IMR-90 (cell line): Measurements from ENCODE around the gene BTD. TPM values are rescaled to one million over a fixed set of nuclear protein-coding genes. Genes with fewer than 3 reads are reported as not detected.

Experiments used
- ATAC-seq: fragments of 200-7000 bp; cut with Tn5 transposase; 2 replicates; pipeline ENCODE4 v1.9.1; 2020; ENCODE audit warnings: low read depth, mild to moderate bottlenecking, moderate library complexity
- BruUV-seq: library from RNA; stranded (reverse); fragments of 400-500 nt; replicated peaks from 2 replicates; lab custom pipeline; 2021; lab: Mats Ljungman, UMichigan
- CTCF ChIA-PET: fragments of 300-600 bp; formaldehyde crosslinking; extraction: SDS; loops from one replicate; lab custom pipeline; 2021; ENCODE audit warnings: antibody characterized with exemption; lab: Yijun Ruan, JAX
- POLR2A ChIA-PET: fragments of 300-600 bp; sonication (Branson Sonifier 250); formaldehyde crosslinking; loops from one replicate; lab custom pipeline; 2022; ENCODE audit warnings: antibody characterized with exemption; ENCODE audit not compliant: unreplicated experiment; lab: Charles Lee
- DNase-seq: peaks from one replicate; pipeline ENCODE4 v3.0.0; 2013
- H2AFZ ChIP-seq: replicated peaks from 2 replicates; pipeline ENCODE3; 2013; ENCODE audit warnings: low read length, mild to moderate bottlenecking; ENCODE audit not compliant: poor library complexity
- H2AK5ac ChIP-seq: 2 replicates; pipeline ENCODE4 v1.6.1; 2013; ENCODE audit warnings: low read depth, low read length, inconsistent platforms
- H2AK9ac ChIP-seq: replicated peaks from 2 replicates; pipeline ENCODE3; 2013; ENCODE audit warnings: mild to moderate bottlenecking, low read depth, low read length, moderate library complexity; ENCODE audit not compliant: poor library complexity
- H2BK120ac ChIP-seq: 2 replicates; pipeline ENCODE4 v1.6.1; 2013; ENCODE audit warnings: low read depth, low read length, inconsistent platforms
- H2BK15ac ChIP-seq: 3 replicates; pipeline ENCODE4 v1.6.1; 2013; ENCODE audit warnings: low read depth, low read length, inconsistent platforms
- H2BK20ac ChIP-seq: 2 replicates; pipeline ENCODE4 v1.6.1; 2013; ENCODE audit warnings: low read depth, mild to moderate bottlenecking, inconsistent platforms, low read length, moderate library complexity
- H2BK5ac ChIP-seq: 2 replicates; pipeline ENCODE4 v1.6.1; 2013; ENCODE audit warnings: mild to moderate bottlenecking, low read depth, low read length, inconsistent platforms; ENCODE audit not compliant: poor library complexity, severe bottlenecking
- H3K14ac ChIP-seq: replicated peaks from 2 replicates; pipeline ENCODE4 v1.6.1; 2013; ENCODE audit warnings: low read depth, low read length, inconsistent platforms
- H3K18ac ChIP-seq: 2 replicates; pipeline ENCODE4 v1.6.1; 2013; ENCODE audit warnings: low read depth, low read length, control low read depth
- H3K23ac ChIP-seq: 2 replicates; pipeline ENCODE4 v1.6.1; 2013; ENCODE audit warnings: low read depth, low read length, inconsistent platforms
- H3K27ac ChIP-seq: 2 replicates; pipeline ENCODE4 v1.5.1; 2013; ENCODE audit warnings: mild to moderate bottlenecking, control low read depth, low read length; ENCODE audit not compliant: insufficient read depth
- H3K27me3 ChIP-seq: 2 replicates; pipeline ENCODE4 v1.6.1; 2013; ENCODE audit warnings: low read length; ENCODE audit not compliant: control insufficient read depth, insufficient read depth
- H3K36me3 ChIP-seq: 2 replicates; pipeline ENCODE4 v1.6.1; 2013; ENCODE audit warnings: low read length, mixed read lengths; ENCODE audit not compliant: control insufficient read depth, insufficient read depth
- H3K4ac ChIP-seq: 2 replicates; pipeline ENCODE4 v1.6.1; 2013; ENCODE audit warnings: low read depth, low read length, inconsistent platforms
- H3K4me1 ChIP-seq: 2 replicates; pipeline ENCODE4 v1.6.1; 2013; ENCODE audit warnings: low read length, mixed read lengths; ENCODE audit not compliant: control insufficient read depth, insufficient read depth
- H3K4me2 ChIP-seq: 2 replicates; pipeline ENCODE4 v1.6.1; 2013; ENCODE audit warnings: low read depth, mild to moderate bottlenecking, control low read depth, low read length, moderate library complexity
- H3K4me3 ChIP-seq: 2 replicates; pipeline ENCODE4 v1.5.1; 2013; ENCODE audit warnings: low read depth, mild to moderate bottlenecking, control low read depth, low read length, moderate library complexity; ENCODE audit not compliant: insufficient read depth
- H3K56ac ChIP-seq: 2 replicates; pipeline ENCODE4 v1.6.1; 2013; ENCODE audit warnings: low read length, inconsistent platforms; ENCODE audit not compliant: insufficient read depth; ENCODE audit errors: extremely low read depth
- H3K79me1 ChIP-seq, 2 experiments: 2 replicates each; pipeline ENCODE4 v1.6.1; 2013; ENCODE audit warnings: low read length in 2 of 2, inconsistent platforms in 1 of 2, low read depth in 1 of 2
- H3K9ac ChIP-seq: 2 replicates; pipeline ENCODE4 v1.6.1; 2013; ENCODE audit warnings: low read depth, low read length, control low read depth
- H3K9me1 ChIP-seq: 2 replicates; pipeline ENCODE4 v1.6.1; 2013; ENCODE audit warnings: low read length, inconsistent platforms; ENCODE audit not compliant: insufficient read depth
- H3K9me3 ChIP-seq: 2 replicates; pipeline ENCODE4 v1.6.1; 2013; ENCODE audit warnings: low read length; ENCODE audit not compliant: control insufficient read depth, insufficient read depth
- H4K20me1 ChIP-seq: 2 replicates; pipeline ENCODE4 v1.6.1; 2013; ENCODE audit warnings: low read length, inconsistent platforms; ENCODE audit not compliant: insufficient read depth
- H4K5ac ChIP-seq: 2 replicates; pipeline ENCODE4 v1.6.1; 2013; ENCODE audit warnings: mild to moderate bottlenecking, low read depth, low read length, control low read depth
- H4K8ac ChIP-seq, 2 experiments: 2 replicates each; pipeline ENCODE4 v1.6.1; 2013; ENCODE audit warnings: low read depth in 2 of 2, low read length in 2 of 2, control low read depth in 1 of 2, inconsistent platforms in 1 of 2
- H4K91ac ChIP-seq: 2 replicates; pipeline ENCODE4 v1.6.1; 2013; ENCODE audit warnings: low read depth, low read length, inconsistent platforms; ENCODE audit not compliant: insufficient read depth
- BHLHE40 ChIP-seq: fragments of 150-350 bp; IDR thresholded peaks from 2 replicates; pipeline ENCODE4 v1.6.1; 2016; ENCODE audit warnings: mild to moderate bottlenecking, low read depth, low read length
- CEBPB ChIP-seq: IDR thresholded peaks from 2 replicates; pipeline ENCODE4 v1.6.1; 2012; ENCODE audit warnings: low read depth, low read length, improper control_type of control experiment
- CHD1 ChIP-seq: IDR thresholded peaks from 2 replicates; pipeline ENCODE4 v1.6.1; 2012; ENCODE audit warnings: low read depth, low read length, improper control_type of control experiment
- ELK1 ChIP-seq: fragments of 150-350 bp; IDR thresholded peaks from 2 replicates; pipeline ENCODE4 v1.6.1; 2016; ENCODE audit warnings: low read depth, mild to moderate bottlenecking, low read length, moderate library complexity, borderline replicate concordance
- FOS ChIP-seq: fragments of 150-350 bp; IDR thresholded peaks from 2 replicates; pipeline ENCODE4 v1.6.1; 2016; ENCODE audit warnings: low read depth, low read length
- MAZ ChIP-seq: IDR thresholded peaks from 2 replicates; pipeline ENCODE4 v1.6.1; 2012; ENCODE audit warnings: low read depth, mild to moderate bottlenecking, low read length, improper control_type of control experiment, moderate library complexity, borderline replicate concordance
- SMC3 ChIP-seq: fragments of 150-350 bp; IDR thresholded peaks from 2 replicates; pipeline ENCODE4 v1.6.1; 2016; ENCODE audit warnings: low read depth, mild to moderate bottlenecking, antibody characterized with exemption, low read length, moderate library complexity
- WGBS, 2 experiments: methylation state at CpG; one replicate each; pipeline versions ENCODE4 v1.1.5 to v1.1.7; 2013; ENCODE audit warnings: missing lambda C conversion rate in 2 of 2; ENCODE audit not compliant: insufficient read length in 1 of 2; ENCODE audit errors: extremely low coverage in 2 of 2; 5-methylcytosine and 5-hydroxymethylcytosine counted together
- dilution Hi-C: fragments of 300-500 bp; cut with HindIII; formaldehyde crosslinking; loops from one replicate; pipeline ENCODE4 v1.14.3; 2018; ENCODE audit warnings: low sequenced_read_pairs; ENCODE audit not compliant: unreplicated experiment
- in situ Hi-C: fragments of 300-500 bp; cut with MboI; formaldehyde crosslinking; loops from 3 replicates; pipeline ENCODE4 v1.14.3; 2019; ENCODE audit warnings: low sequenced_read_pairs, inconsistent platforms, mixed read lengths
- intact Hi-C: fragments of 100-400 bp; cut with micrococcal nuclease; formaldehyde crosslinking; loops from 2 replicates; pipeline ENCODE4 v1.10.0; 2022
- polyA plus RNA-seq, 3 experiments: library from polyadenylated mRNA; depleted of rRNA; stranded (reverse); fragments of >200 nt; gene quantifications; 2 replicates each; pipeline ENCODE4 v1.2.3, GENCODE V29; 2012; ENCODE audit warnings: low replicate concordance in 1 of 3
- total RNA-seq: library from RNA; depleted of rRNA; stranded (reverse); fragments of >200 nt; gene quantifications from 2 replicates; pipeline ENCODE4 v1.2.3, GENCODE V29; 2012

The BTD gene
- total and polyA plus RNA-seq, 2 of the 4 experiments (the other 2 are of a cell fraction) = 14.8 to 21.1 TPM

DNA sequence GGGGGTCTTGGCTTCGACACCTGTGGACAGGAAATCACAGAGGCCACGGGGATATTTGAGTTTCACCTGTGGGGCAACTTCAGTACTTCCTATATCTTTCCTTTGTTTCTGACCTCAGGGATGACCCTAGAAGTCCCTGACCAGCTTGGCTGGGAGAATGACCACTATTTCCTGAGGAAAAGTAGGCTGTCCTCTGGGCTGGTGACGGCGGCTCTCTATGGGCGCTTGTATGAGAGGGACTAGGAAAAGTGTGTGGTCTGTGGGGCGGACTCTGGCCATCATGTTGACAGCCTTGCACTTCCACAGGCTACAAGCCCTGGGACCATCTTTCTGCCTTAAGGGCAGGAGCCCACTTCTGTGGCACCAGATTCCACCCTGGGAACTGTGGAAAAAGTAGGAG is 43.7 kb downstream of the BTD start:
- H3K4me2 ChIP-seq = peak overlapping the region; percentile 48; the same call in 1 of the 2 replicates
- in situ Hi-C loops (loop anchor here (10.0 to 25.0 kb wide), 3 partner anchors 160 to 592 kb away; no protein-coding TSS in a partner anchor), intact Hi-C loops (no loop called here), dilution Hi-C loops (no loop called here)
- 0 out of 2 replicates have a peak overlapping the region, but pooled peaks have one; percentile 17 for H3K9ac ChIP-seq
- H2BK120ac ChIP-seq = peak overlapping the region; percentile 99
- peaks cover 22% of the 10 kb centered on the region for H3K4me1 ChIP-seq
- POLR2A ChIA-PET = interaction anchor here (1.0 kb wide), 1 partner anchor 153 kb away, joined by 3 read pairs; the partner anchor contains the start of gene ANKRD28
- peaks cover 32% of the 10 kb centered on the region for H3K9me1 ChIP-seq
- peak overlapping the region; percentile 95 for H4K91ac ChIP-seq
- peak overlapping the region; percentile 96 for H3K18ac ChIP-seq
- WGBS, 2 experiments = no CpG with 5 or more reads among the region's 6 CpGs
- CTCF ChIA-PET = interaction anchor here (1.3 kb wide), 1 partner anchor 11 kb away, joined by 6 read pairs; no protein-coding TSS in a partner anchor
- peak overlapping the region; percentile 97 for H2BK5ac ChIP-seq
- H3K56ac ChIP-seq = peak overlapping the region; percentile 94
- no peak for ATAC-seq
- TF ChIP-seq SMC3 (no peak), BHLHE40 (no peak), MAZ (no peak), CEBPB (no peak), FOS (no peak), ELK1 (no peak), CHD1 (no peak)
- peak overlapping the region; percentile 96 for H2AK9ac ChIP-seq
- H3K79me1 ChIP-seq = peaks cover 5 to 23% of the 10 kb centered on the region in 2 experiments
- peak overlapping the region; percentile 98 for H3K23ac ChIP-seq
- no peak overlapping the region for H3K4me3 ChIP-seq
- no peaks in the 10 kb centered on the region for H3K36me3 ChIP-seq
- H3K14ac ChIP-seq = peak overlapping the region; percentile 99
- no peaks in the 10 kb centered on the region for H3K9me3 ChIP-seq
- no TSS peak for BruUV-seq
- peak overlapping the region; percentile 97 for H4K8ac ChIP-seq
- H3K27me3 ChIP-seq = no peaks in the 10 kb centered on the region
- DNase-seq = no peak
- H3K27ac ChIP-seq = peak overlapping the region; percentile 95
- peak overlapping the region; percentile 64 for H2AFZ ChIP-seq
- peak overlapping the region; percentile 99 for H2BK15ac ChIP-seq
- H3K4ac ChIP-seq = peak overlapping the region; percentile 99
- H2BK20ac ChIP-seq = peak overlapping the region; percentile 99
- H4K5ac ChIP-seq = peak overlapping the region; percentile 86
- 0 out of 2 replicates have a peak, but pooled peaks cover 3% of the 10 kb centered on the region for H4K20me1 ChIP-seq
- H2AK5ac ChIP-seq = peak overlapping the region; percentile 98
